GM12878 (cell line): ENCODE measurements around the gene STRN4. TPM values are rescaled to one million over a fixed set of nuclear protein-coding genes. Genes with fewer than 3 reads are reported as not detected.

Experiments
- ATAC-seq: fragments of 200-7000 bp; cut with Tn5 transposase; 3 replicates; pipeline ENCODE4 v1.9.1; 2020; ENCODE audit warnings: mild to moderate bottlenecking, moderate library complexity
- BruUV-seq: library from RNA; stranded (reverse); fragments of 400-500 nt; replicated peaks from 2 replicates; lab custom pipeline; 2021; lab: Mats Ljungman, UMichigan
- CTCF ChIA-PET: fragments of 300-600 bp; sonication (Branson Sonifier 250); formaldehyde crosslinking; extraction: SDS; loops from one replicate; lab custom pipeline; 2021; ENCODE audit warnings: inconsistent platforms; lab: Yijun Ruan, JAX
- POLR2A ChIA-PET: fragments of 350-600 bp; formaldehyde crosslinking; extraction: SDS; loops from one replicate; lab custom pipeline; 2021; ENCODE audit warnings: inconsistent platforms; lab: Charles Lee
- RAD21 ChIA-PET: fragments of 300-600 bp; sonication (Branson Sonifier 250); formaldehyde crosslinking; loops from one replicate; lab custom pipeline; 2023; ENCODE audit warnings: antibody characterized with exemption; ENCODE audit not compliant: unreplicated experiment; lab: Charles Lee
- SMC1A ChIA-PET: fragments of 300-600 bp; sonication (Branson Sonifier 250); formaldehyde crosslinking; loops from one replicate; lab custom pipeline; 2023; ENCODE audit not compliant: unreplicated experiment, uncharacterized antibody; lab: Charles Lee
- DNase-seq: peaks from one replicate; pipeline ENCODE4 v3.0.0-alpha.2; 2011; ENCODE audit warnings: low read depth, low spot score
- FAIRE-seq: peaks from 3 replicates; lab custom pipeline; 2011; peaks lifted over from hg19 to GRCh38; lab: Jason Lieb, UNC
- H2AFZ ChIP-seq: 2 replicates; pipeline ENCODE4 v1.6.0; 2011; ENCODE audit warnings: low read depth, low read length, control low read depth; ENCODE audit not compliant: control insufficient read depth
- H3K27ac ChIP-seq: 2 replicates; pipeline ENCODE4 v1.5.1; 2011; ENCODE audit warnings: control low read depth; ENCODE audit not compliant: control insufficient read depth, insufficient read depth
- H3K27me3 ChIP-seq, 2 experiments: replicated peaks in 1 of 2; 2 replicates each; pipeline versions ENCODE4 v1.6.0 to v1.6.1; 2011; ENCODE audit warnings: low read length in 1 of 2; ENCODE audit not compliant: control insufficient read depth in 2 of 2, insufficient read depth in 2 of 2
- H3K36me3 ChIP-seq, 2 experiments: 2 replicates each; pipeline ENCODE4 v1.5.1; 2011; ENCODE audit warnings: low read length in 1 of 2; ENCODE audit not compliant: control insufficient read depth in 2 of 2, insufficient read depth in 2 of 2
- H3K4me1 ChIP-seq: 2 replicates; pipeline ENCODE4 v1.6.1; 2011; ENCODE audit warnings: mild to moderate bottlenecking, low read length, moderate library complexity, mixed read lengths; ENCODE audit not compliant: control insufficient read depth, insufficient read depth
- H3K4me2 ChIP-seq: 2 replicates; pipeline ENCODE4 v1.6.0; 2011; ENCODE audit warnings: control low read depth; ENCODE audit not compliant: control insufficient read depth, insufficient read depth
- H3K4me3 ChIP-seq: fragments of 200-600 bp; sonication (generic); 2 replicates; pipeline ENCODE4 v1.5.1; 2016
- H3K79me2 ChIP-seq: 2 replicates; pipeline ENCODE4 v1.6.0; 2011; ENCODE audit warnings: low read length; ENCODE audit not compliant: control insufficient read depth, insufficient read depth
- H3K9ac ChIP-seq: 2 replicates; pipeline ENCODE4 v1.8.0; 2011; ENCODE audit warnings: low read length, control low read depth, mixed read lengths; ENCODE audit not compliant: control insufficient read depth, insufficient read depth
- H3K9me3 ChIP-seq: replicated peaks from 3 replicates; pipeline ENCODE4 v1.5.1; 2011; ENCODE audit warnings: mild to moderate bottlenecking, low read length; ENCODE audit not compliant: control insufficient read depth, insufficient read depth
- H4K20me1 ChIP-seq: 2 replicates; pipeline ENCODE4 v1.6.0; 2011; ENCODE audit not compliant: control insufficient read depth, insufficient read depth
- BMI1 ChIP-seq: fragments of 450-650 bp; IDR thresholded peaks from 2 replicates; pipeline ENCODE4 v1.6.1; 2016; ENCODE audit warnings: mild to moderate bottlenecking, moderate library complexity, borderline replicate concordance
- E2F8 ChIP-seq: fragments of 450-650 bp; IDR thresholded peaks from 2 replicates; pipeline ENCODE4 v1.6.1; 2018; ENCODE audit warnings: mild to moderate bottlenecking, low read depth, moderate library complexity; ENCODE audit not compliant: partially characterized antibody
- E4F1 ChIP-seq: fragments of 450-650 bp; IDR thresholded peaks from 2 replicates; pipeline ENCODE4 v1.6.1; 2018; ENCODE audit warnings: borderline replicate concordance, mild to moderate bottlenecking; ENCODE audit not compliant: partially characterized antibody
- ELK1 ChIP-seq: IDR thresholded peaks from 2 replicates; pipeline ENCODE4 v1.6.1; 2012; ENCODE audit warnings: low read depth, low read length, improper control_type of control experiment
- FOS ChIP-seq: IDR thresholded peaks from 3 replicates; pipeline ENCODE4 v1.6.1; 2011; ENCODE audit warnings: borderline replicate concordance; ENCODE audit not compliant: insufficient read length; ENCODE audit errors: extremely low read depth
- LARP7 ChIP-seq: fragments of 450-650 bp; IDR thresholded peaks from 2 replicates; pipeline ENCODE4 v1.6.1; 2017; ENCODE audit warnings: mild to moderate bottlenecking
- NR2C1 ChIP-seq: fragments of 450-650 bp; IDR thresholded peaks from 2 replicates; pipeline ENCODE4 v1.6.1; 2017; ENCODE audit warnings: antibody characterized with exemption, mild to moderate bottlenecking, moderate library complexity
- POLR2A ChIP-seq: IDR thresholded peaks from 2 replicates; pipeline ENCODE4 v1.6.1; 2011; ENCODE audit warnings: low read depth, mild to moderate bottlenecking, low read length
- SRF ChIP-seq, 2 experiments: IDR thresholded peaks; 2 replicates each; pipeline ENCODE4 v1.6.1; 2011; ENCODE audit warnings: low read depth in 2 of 2, low read length in 2 of 2, mild to moderate bottlenecking in 1 of 2, moderate library complexity in 1 of 2
- TCF3 ChIP-seq: IDR thresholded peaks from 2 replicates; pipeline ENCODE4 v1.6.1; 2012; ENCODE audit warnings: low read depth, mild to moderate bottlenecking, low read length, borderline replicate concordance; ENCODE audit not compliant: insufficient read depth
- ZBED1 ChIP-seq: IDR thresholded peaks from 2 replicates; pipeline ENCODE4 v1.6.1; 2016; ENCODE audit warnings: borderline replicate concordance
- WGBS: methylation state at CpG from one replicate; pipeline ENCODE4 v1.1.6; 2016; ENCODE audit warnings: low lambda C conversion rate; ENCODE audit not compliant: insufficient replicate concordance, insufficient coverage; ENCODE audit errors: missing lambda C conversion rate; 5-methylcytosine and 5-hydroxymethylcytosine counted together
- in situ Hi-C: fragments of 300-500 bp; cut with MboI; formaldehyde crosslinking; loops from 9 replicates; pipeline ENCODE4 v1.14.3; 2018; ENCODE audit warnings: mixed read lengths
- intact Hi-C: fragments of 100-400 bp; cut with micrococcal nuclease; formaldehyde crosslinking; loops from one replicate; pipeline ENCODE4 v1.14.2; 2022; ENCODE audit not compliant: unreplicated experiment
- polyA plus RNA-seq, 11 experiments: library from polyadenylated mRNA; depleted of rRNA in 4 of 11; unstranded in 6 of 11; stranded (reverse) in 5 of 11; fragments of >200 nt; fragmentation: Nextera tagmentation in 4 of 11; fragmentation: Illumina TruSeq in 1 of 11; extraction: Ambion mirVana in 4 of 11; extraction: Trizol in 1 of 11; gene quantifications; 1 replicate in 1 of 11; 2 replicates in 10 of 11; pipeline versions ENCODE4 v1.2.1 to v1.2.3, GENCODE V29; 2011 to 2016; ENCODE audit warnings: inconsistent platforms in 2 of 11, missing spikeins in 2 of 11, low read depth in 1 of 11
- total RNA-seq, 4 experiments: library from RNA; depleted of rRNA in 3 of 4; stranded (reverse); fragments of >200 nt in 3 of 4; fragmentation: Illumina TruSeq in 1 of 4; extraction: Trizol in 1 of 4; gene quantifications; 2 replicates each; pipeline versions ENCODE4 v1.2.1 to v1.2.3, GENCODE V29; 2013 to 2021

The STRN4 gene
- total and polyA plus RNA-seq, 10 of the 15 experiments (the other 5 are each of a cell fraction or from before 2014, with no cell fraction given), result 0.42 to 62.8 (median 22.5) TPM

GRCh38 chr19:46724468-46724867, 21.8 kb downstream of the STRN4 start:
- BruUV-seq, result no TSS peak
- Histone ChIP-seq H3K9ac (no peak overlapping the region), H3K9me3 (no peaks in the 10 kb centered on the region), H3K79me2 (peaks cover 3% of the 10 kb centered on the region; the same call in 1 of the 2 replicates), H3K27ac (no peak overlapping the region), H2AFZ (no peak overlapping the region), H3K4me2 (no peak overlapping the region), H3K4me3 (no peak overlapping the region), H3K36me3 (peaks cover 31 to 80% of the 10 kb centered on the region in 2 experiments; a peak in 3 of 4 replicates), H3K4me1 (peaks cover 11% of the 10 kb centered on the region), H4K20me1 (no peaks in the 10 kb centered on the region; the same call in 1 of the 2 replicates), H3K27me3 (no peaks in the 10 kb centered on the region)
- in situ Hi-C loops, result no loop called here
- ChIA-PET RAD21 (no interaction called here), SMC1A (no interaction called here), POLR2A (interaction anchor here (0.6 kb wide), 1 partner anchor 21 kb away, joined by 3 read pairs; no protein-coding TSS in a partner anchor), CTCF (no interaction called here)
- intact Hi-C loops, result no loop called here
- FAIRE-seq, result no peak
- DNase-seq, result no peak
- WGBS, result 98% methylated on average over 20 of the region's 20 CpGs
- no peak for ATAC-seq
- TF ChIP-seq SRF (IDR thresholded peaks at IDR 0.05; ENCODE audit: low read depth in 2 of 2, low read length in 2 of 2) (no peak), FOS (no peak), POLR2A (peak; percentile 69), LARP7 (no peak), TCF3 (no peak)

GRCh38 chr19:46723471-46723870, 22.8 kb downstream of the STRN4 start:
- ATAC-seq (no peak), DNase-seq (no peak), FAIRE-seq (no peak)
- Histone ChIP-seq H2AFZ (no peak overlapping the region), H3K27ac (no peak overlapping the region), H3K27me3 (no peaks in the 10 kb centered on the region), H4K20me1 (no peaks in the 10 kb centered on the region; the same call in 1 of the 2 replicates), H3K4me3 (no peak overlapping the region), H3K36me3 (peaks cover 24 to 71% of the 10 kb centered on the region in 2 experiments; a peak in 3 of 4 replicates), H3K9me3 (no peaks in the 10 kb centered on the region), H3K4me2 (no peak overlapping the region), H3K4me1 (peaks cover 21% of the 10 kb centered on the region), H3K79me2 (no peaks in the 10 kb centered on the region), H3K9ac (no peak overlapping the region)
- intact Hi-C loops (no loop called here), in situ Hi-C loops (no loop called here)
- ChIA-PET CTCF (interaction anchor here (0.7 to 0.9 kb wide), 2 partner anchors 18 to 138 kb away, joined by 3 to 6 read pairs; no protein-coding TSS in a partner anchor), RAD21 (interaction anchor here (1.4 kb wide), 1 partner anchor 14 kb away, joined by 3 read pairs; no protein-coding TSS in a partner anchor), SMC1A (no interaction called here), POLR2A (no interaction called here)
- WGBS, result 100% methylated on average over 6 of the region's 6 CpGs
- no TSS peak for BruUV-seq
- no peak for TF ChIP-seq E2F8
- no peak for TF ChIP-seq ELK1
- no peak for TF ChIP-seq BMI1
- no peak for TF ChIP-seq NR2C1
- TF ChIP-seq E4F1, result no peak
- no peak for TF ChIP-seq ZBED1
